H1 (cell line): Measurements from ENCODE around the gene CDH1. TPM values are rescaled to one million over a fixed set of nuclear protein-coding genes. Genes with fewer than 3 reads are reported as not detected.

Source experiments
- CTCF ChIA-PET: fragments of 300-600 bp; sonication (Branson Sonifier 250); formaldehyde crosslinking; loops from one replicate; lab custom pipeline; 2021; ENCODE audit not compliant: partially characterized antibody; lab: Charles Lee
- POLR2A ChIA-PET: fragments of 300-600 bp; sonication (Branson Sonifier 250); formaldehyde crosslinking; loops from one replicate; lab custom pipeline; 2021; ENCODE audit warnings: inconsistent platforms; ENCODE audit not compliant: partially characterized antibody; lab: Charles Lee
- DNase-seq, 2 experiments: peaks; one replicate each; pipeline versions ENCODE4 v3.0.0 to v3.0.0-alpha.2; 2010 to 2022; ENCODE audit warnings: low spot score in 2 of 2, low read depth in 1 of 2, mixed read lengths in 1 of 2
- FAIRE-seq: peaks from 2 replicates; lab custom pipeline; 2011; peaks lifted over from hg19 to GRCh38; lab: Jason Lieb, UNC
- H2AFZ ChIP-seq: 2 replicates; pipeline ENCODE4 v1.8.1; 2012; ENCODE audit warnings: low read length, inconsistent platforms
- H2AK5ac ChIP-seq: 2 replicates; pipeline ENCODE4 v1.6.1; 2013; ENCODE audit warnings: low read depth, low read length
- H2BK120ac ChIP-seq: replicated peaks from 2 replicates; pipeline ENCODE3; 2013; ENCODE audit warnings: low read depth, low read length, inconsistent platforms
- H2BK12ac ChIP-seq: 2 replicates; pipeline ENCODE4 v1.6.1; 2013; ENCODE audit warnings: low read depth, low read length
- H2BK15ac ChIP-seq: 2 replicates; pipeline ENCODE4 v1.6.1; 2013; ENCODE audit warnings: low read length
- H2BK20ac ChIP-seq: 2 replicates; pipeline ENCODE4 v1.6.1; 2013; ENCODE audit warnings: low read length
- H2BK5ac ChIP-seq: 2 replicates; pipeline ENCODE4 v1.6.1; 2013; ENCODE audit warnings: low read depth, low read length
- H3K14ac ChIP-seq: 2 replicates; pipeline ENCODE4 v1.6.1; 2013; ENCODE audit warnings: inconsistent platforms; ENCODE audit not compliant: insufficient read length
- H3K18ac ChIP-seq: 2 replicates; pipeline ENCODE4 v1.6.1; 2013; ENCODE audit warnings: low read length; ENCODE audit errors: extremely low read depth
- H3K23ac ChIP-seq: 2 replicates; pipeline ENCODE4 v1.6.1; 2013; ENCODE audit warnings: inconsistent platforms; ENCODE audit not compliant: insufficient read length
- H3K23me2 ChIP-seq: 2 replicates; pipeline ENCODE4 v1.6.1; 2013; ENCODE audit warnings: low read depth, low read length
- H3K27ac ChIP-seq: 2 replicates; pipeline ENCODE4 v1.6.1; 2011; ENCODE audit warnings: low read depth, low read length, inconsistent platforms
- H3K27me3 ChIP-seq, 4 experiments: replicated peaks in 1 of 4; 1 replicate in 1 of 4; 2 replicates in 3 of 4; pipeline versions ENCODE4 v1.6.1 to v1.8.1; 2011 to 2013; ENCODE audit warnings: low read length in 3 of 4, mild to moderate bottlenecking in 3 of 4, inconsistent platforms in 2 of 4, mixed read lengths in 2 of 4, moderate library complexity in 1 of 4; ENCODE audit not compliant: control insufficient read depth in 3 of 4, insufficient read depth in 3 of 4; ENCODE audit errors: extremely low read depth in 1 of 4
- H3K36me3 ChIP-seq, 4 experiments: 2 replicates each; pipeline versions ENCODE4 v1.6.1 to v1.8.1; 2011 to 2013; ENCODE audit warnings: mild to moderate bottlenecking in 4 of 4, low read length in 3 of 4, moderate library complexity in 2 of 4, control low read depth in 1 of 4, inconsistent platforms in 1 of 4; ENCODE audit not compliant: insufficient read depth in 4 of 4, control insufficient read depth in 2 of 4
- H3K4ac ChIP-seq: replicated peaks from 2 replicates; pipeline ENCODE3; 2013; ENCODE audit warnings: low read length, low read depth, mixed read lengths, inconsistent platforms; ENCODE audit not compliant: insufficient read length
- H3K4me1 ChIP-seq, 4 experiments: replicated peaks in 1 of 4; 1 replicate in 1 of 4; 2 replicates in 3 of 4; pipeline versions ENCODE4 v1.6.1 to v1.8.1; 2011 to 2013; ENCODE audit warnings: low read length in 3 of 4, inconsistent platforms in 2 of 4, mixed read lengths in 1 of 4; ENCODE audit not compliant: insufficient read depth in 4 of 4, control insufficient read depth in 3 of 4
- H3K4me2 ChIP-seq, 2 experiments: 2 replicates each; pipeline versions ENCODE4 v1.6.1 to v1.8.1; 2011 to 2013; ENCODE audit warnings: low read depth in 2 of 2, low read length in 2 of 2, control low read depth in 1 of 2, inconsistent platforms in 1 of 2, mild to moderate bottlenecking in 1 of 2; ENCODE audit not compliant: insufficient read depth in 1 of 2
- H3K4me3 ChIP-seq, 4 experiments: fragments of 200-600, 300-600 bp in 1 of 4; sonication (generic), shearing (Covaris generic), sonication (Bioruptor Twin) in 1 of 4; 2 replicates each; pipeline versions ENCODE4 v1.5.1 to v1.8.1; 2011 to 2016; ENCODE audit warnings: low read length in 4 of 4, low read depth in 3 of 4, control low read depth in 2 of 4, inconsistent platforms in 2 of 4, mild to moderate bottlenecking in 2 of 4, mixed read lengths in 1 of 4, moderate library complexity in 1 of 4; ENCODE audit not compliant: insufficient read depth in 2 of 4; ENCODE audit errors: extremely low read depth in 1 of 4
- H3K56ac ChIP-seq: replicated peaks from 2 replicates; pipeline ENCODE3; 2013; ENCODE audit warnings: low read depth, mild to moderate bottlenecking, mixed read lengths, low read length, inconsistent platforms; ENCODE audit not compliant: insufficient read length
- H3K79me1 ChIP-seq: 2 replicates; pipeline ENCODE4 v1.6.1; 2013; ENCODE audit warnings: low read depth, low read length, control low read depth
- H3K79me2 ChIP-seq, 2 experiments: 2 replicates each; pipeline versions ENCODE4 v1.6.1 to v1.8.1; 2012 to 2013; ENCODE audit warnings: low read length in 2 of 2, mild to moderate bottlenecking in 2 of 2, inconsistent platforms in 1 of 2; ENCODE audit not compliant: insufficient read depth in 2 of 2, control insufficient read depth in 1 of 2
- H3K9ac ChIP-seq, 4 experiments: replicated peaks in 1 of 4; 1 replicate in 1 of 4; 2 replicates in 3 of 4; pipeline versions ENCODE4 v1.6.1 to v1.8.1; 2011 to 2013; ENCODE audit warnings: low read depth in 3 of 4, low read length in 3 of 4, control low read depth in 2 of 4, mild to moderate bottlenecking in 2 of 4, moderate library complexity in 2 of 4, inconsistent platforms in 1 of 4; ENCODE audit errors: extremely low read depth in 1 of 4
- H3K9me3 ChIP-seq, 2 experiments: 2 replicates each; pipeline versions ENCODE4 v1.6.1 to v1.8.1; 2012 to 2013; ENCODE audit warnings: mild to moderate bottlenecking in 2 of 2, moderate library complexity in 2 of 2, control low read depth in 1 of 2, inconsistent platforms in 1 of 2, low read depth in 1 of 2, low read length in 1 of 2, mixed read lengths in 1 of 2; ENCODE audit not compliant: insufficient read depth in 2 of 2
- H4K20me1 ChIP-seq, 2 experiments: replicated peaks in 1 of 2; 2 replicates each; pipeline versions ENCODE3 to v1.8.1; 2011 to 2013; ENCODE audit warnings: inconsistent platforms in 2 of 2, low read length in 2 of 2, mild to moderate bottlenecking in 1 of 2; ENCODE audit not compliant: insufficient read depth in 2 of 2, control insufficient read depth in 1 of 2
- H4K5ac ChIP-seq: 2 replicates; pipeline ENCODE4 v1.6.1; 2013; ENCODE audit warnings: low read length, low read depth, mixed read lengths, inconsistent platforms; ENCODE audit not compliant: insufficient read length
- H4K8ac ChIP-seq: 2 replicates; pipeline ENCODE4 v1.8.0; 2013; ENCODE audit warnings: mild to moderate bottlenecking, moderate library complexity, low read length, inconsistent platforms; ENCODE audit not compliant: insufficient read depth; ENCODE audit errors: extremely low read depth
- H4K91ac ChIP-seq: replicated peaks from 2 replicates; pipeline ENCODE3; 2013; ENCODE audit warnings: low read length, mixed read lengths, inconsistent platforms; ENCODE audit not compliant: insufficient read length
- ASH2L ChIP-seq: fragments of 200-600, 300-600 bp; sonication (generic); IDR thresholded peaks from one replicate; pipeline ENCODE4 v1.7.1; 2017; ENCODE audit warnings: low read length
- ATF2 ChIP-seq: IDR thresholded peaks from 2 replicates; pipeline ENCODE4 v1.6.1; 2012; ENCODE audit warnings: low read length, inconsistent platforms
- CBX8 ChIP-seq: fragments of 300-800, 300-1000 bp; sonication (generic); IDR thresholded peaks from 2 replicates; pipeline ENCODE4 v1.7.1; 2016; ENCODE audit warnings: low read depth, low read length, borderline replicate concordance
- CHD2 ChIP-seq: IDR thresholded peaks from 2 replicates; pipeline ENCODE4 v1.6.1; 2012; ENCODE audit warnings: low read length, improper control_type of control experiment
- JUND ChIP-seq: IDR thresholded peaks from 2 replicates; pipeline ENCODE4 v1.6.1; 2011; ENCODE audit warnings: mild to moderate bottlenecking, improper control_type of control experiment, low read length
- KDM4A ChIP-seq: IDR thresholded peaks from one replicate; pipeline ENCODE4 v1.7.1; 2012; ENCODE audit warnings: low read depth, mild to moderate bottlenecking, moderate library complexity, low read length, inconsistent platforms; ENCODE audit not compliant: severe bottlenecking
- PHF8 ChIP-seq: fragments of 200-600 bp; sonication (generic); conservative IDR thresholded peaks from 2 replicates; pipeline ENCODE4 v1.7.1; 2012; ENCODE audit warnings: low read depth, mild to moderate bottlenecking, inconsistent platforms, low read length, moderate library complexity
- POLR2A ChIP-seq, 2 experiments: IDR thresholded peaks; 1 replicate in 1 of 2; 2 replicates in 1 of 2; pipeline ENCODE4 v1.6.1; 2011; ENCODE audit warnings: low read depth in 2 of 2, low read length in 2 of 2, mild to moderate bottlenecking in 2 of 2; ENCODE audit errors: control extremely low read depth in 1 of 2
- RFX5 ChIP-seq: IDR thresholded peaks from 2 replicates; pipeline ENCODE4 v1.6.1; 2011; ENCODE audit warnings: low read depth, low read length, improper control_type of control experiment, borderline replicate concordance
- RXRA ChIP-seq: IDR thresholded peaks from 2 replicates; pipeline ENCODE4 v1.6.1; 2011; ENCODE audit warnings: low read depth, mild to moderate bottlenecking, low read length, moderate library complexity; ENCODE audit not compliant: insufficient read depth
- SP2 ChIP-seq: IDR thresholded peaks from 2 replicates; pipeline ENCODE4 v1.6.1; 2012; ENCODE audit warnings: mild to moderate bottlenecking, low read length, inconsistent platforms
- WGBS, 2 experiments: shearing (Covaris generic) in 1 of 2; methylation state at CpG; one replicate each; pipeline versions ENCODE4 v1.1.6 to v1.1.7; 2013 to 2015; ENCODE audit warnings: low lambda C conversion rate in 2 of 2, mixed read lengths in 2 of 2, inconsistent platforms in 1 of 2, low coverage in 1 of 2, missing lambda C conversion rate in 1 of 2; ENCODE audit not compliant: insufficient replicate concordance in 2 of 2, insufficient coverage in 1 of 2, insufficient read length in 1 of 2; ENCODE audit errors: extremely low coverage in 1 of 2, missing lambda C conversion rate in 1 of 2; 5-methylcytosine and 5-hydroxymethylcytosine counted together
- polyA plus RNA-seq, 7 experiments: library from polyadenylated mRNA; depleted of rRNA in 3 of 7; stranded (reverse) in 5 of 7; unstranded in 2 of 7; fragments of >200 nt in 5 of 7; fragments of 200-250 nt in 2 of 7; gene quantifications; 1 replicate in 5 of 7; 2 replicates in 1 of 7; 4 replicates in 1 of 7; pipeline versions ENCODE4 v1.2.1 to v1.2.3, GENCODE V29; 2011 to 2013; ENCODE audit warnings: missing spikeins in 2 of 7, mixed read lengths in 2 of 7
- total RNA-seq: library from RNA; stranded (reverse); fragmentation: NEBNext Ultra II Directional; extraction: Animal tissue kit (Norgen Biotek cat#: 25700); gene quantifications from 2 replicates; pipeline ENCODE4 v1.2.1, GENCODE V29; 2021

CDH1 gene
- total and polyA plus RNA-seq, 2 of the 8 experiments (the other 6 are each of a cell fraction or from before 2014, with no cell fraction given) = 133 to 265 TPM

GRCh38 chr16:68860978-68861892 is 124.1 kb downstream of the CDH1 start:
- Histone ChIP-seq H3K79me1 (no peaks in the 10 kb centered on the region), H3K56ac (no peak overlapping the region), H2AK5ac (no peak overlapping the region), H3K27me3 (no peaks in the 10 kb centered on the region), H3K36me3 (peaks cover 0 to 7% (median 1%) of the 10 kb centered on the region in 4 experiments; a peak in 3 of 8 replicates), H2BK5ac (peak overlapping the region; percentile 9; the same call in 1 of the 2 replicates), H3K4me3 (no peak overlapping the region), H4K8ac (no peak overlapping the region), H2BK20ac (no peak overlapping the region), H3K4me2 (no peak overlapping the region), H3K23ac (no peak overlapping the region), H4K5ac (no peak overlapping the region), H3K14ac (no peak overlapping the region), H3K18ac (no peak overlapping the region), H3K79me2 (no peaks in the 10 kb centered on the region), H3K9ac (no peak overlapping the region), H2AFZ (no peak overlapping the region), H2BK12ac (no peak overlapping the region), H2BK15ac (no peak overlapping the region), H3K23me2 (no peaks in the 10 kb centered on the region), H4K20me1 (peaks cover 0 to 3% of the 10 kb centered on the region in 2 experiments), H3K4ac (no peak overlapping the region), H3K27ac (no peak overlapping the region), H3K9me3 (no peaks in the 10 kb centered on the region), H3K4me1 (0 out of 7 replicates have a peak, but pooled peaks cover 0 to 6% (median 0%) of the 10 kb centered on the region in 4 experiments), H2BK120ac (no peak overlapping the region), H4K91ac (no peak overlapping the region)
- no peak for DNase-seq
- FAIRE-seq = no peak
- ChIA-PET CTCF (interaction anchor here (0.6 to 1.4 kb wide), 4 partner anchors 18 to 267 kb away, joined by 3 to 5 read pairs (median 4); partner anchors contain the start of gene TANGO6), POLR2A (no interaction called here)
- 88% methylated on average over 12 of the region's 15 CpGs; no CpG with 5 or more reads in 1 of the 2 experiments for WGBS, 2 experiments
- no peak for TF ChIP-seq JUND
- TF ChIP-seq POLR2A (IDR thresholded peaks at IDR 0.05; ENCODE audit: control extremely low read depth in 1 of 2, low read depth in 2 of 2, low read length in 2 of 2) = no peak
- no peak for TF ChIP-seq PHF8
- TF ChIP-seq KDM4A = no peak
- no peak for TF ChIP-seq CHD2
- TF ChIP-seq ASH2L = no peak
- no peak for TF ChIP-seq CBX8
- TF ChIP-seq RXRA = no peak
- TF ChIP-seq RFX5 = no peak
- TF ChIP-seq ATF2 = no peak
- no peak for TF ChIP-seq SP2
